ENCODE measurements around the gene IL17RA. TPM values are rescaled to one million over a fixed set of nuclear protein-coding genes. Genes with fewer than 3 reads are reported as not detected.

Gene IL17RA
- total and polyA plus RNA-seq, 8 donors, result 3.2 to 19.1 (median 8.7) TPM

DNA sequence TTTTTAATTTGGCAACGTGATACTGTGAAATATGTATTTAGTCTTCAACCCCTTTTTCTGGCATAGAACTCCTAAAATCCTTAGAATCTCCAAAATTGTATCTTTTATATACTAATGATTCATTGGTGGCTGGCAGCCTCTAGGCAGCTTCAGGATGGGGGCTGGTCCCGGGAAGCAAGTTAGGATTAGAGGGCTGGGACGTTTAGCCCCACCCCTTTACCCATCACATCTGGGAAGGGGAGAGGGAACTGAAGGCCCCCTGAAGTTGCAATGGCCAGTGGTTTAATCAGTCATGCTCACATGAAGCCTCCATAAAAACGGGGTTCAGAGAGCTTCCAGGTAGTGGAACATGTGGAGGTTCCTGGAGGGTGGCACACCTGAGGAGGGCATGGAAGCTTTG lies 7.1 kb downstream of the IL17RA start:
- Histone ChIP-seq H3K4me1 (peaks cover 0 to 69% (median 19%) of the 10 kb centered on the region in 4 donors), H3K27me3 (no peaks in the 10 kb centered on the region), H3K9me3 (no peaks in the 10 kb centered on the region), H3K27ac (no peak overlapping the region), H3K36me3 (peaks cover 0 to under 1% (median under 1%) of the 10 kb centered on the region in 4 donors), H3K4me3 (no peak overlapping the region)
- intact Hi-C loops (cut with DNase I; ENCODE audit: low total_unique reads), result no loop called here
- WGBS, 5 donors, result 54 to 75% (median 62%) methylated on average over 4 of the region's 4 CpGs
- DNase-seq, result peak in 1 of 2 donors; percentile 2
- TF ChIP-seq POLR2A (IDR thresholded peaks at IDR 0.05), result no peak
- TF ChIP-seq POLR2AphosphoS5 (IDR thresholded peaks at IDR 0.05), result no peak

DNA sequence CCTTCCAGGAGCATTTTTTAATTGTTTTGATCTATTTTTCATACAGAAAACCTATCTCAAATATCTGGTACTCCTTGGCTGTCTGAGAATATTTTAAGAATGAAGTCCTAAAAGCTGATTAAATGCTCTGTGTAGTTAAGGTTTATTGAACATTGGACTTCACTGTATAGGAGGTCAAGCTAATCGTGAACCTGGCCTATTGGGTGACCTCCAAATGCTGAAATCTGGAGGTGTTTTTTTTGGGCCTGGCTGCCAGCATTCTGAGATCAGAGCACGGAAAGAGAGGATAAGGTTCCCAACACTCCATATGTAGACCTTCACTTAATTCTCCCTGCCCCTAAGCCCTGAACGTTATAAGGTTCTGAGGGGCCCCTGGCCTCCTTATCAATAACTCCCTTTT lies 8.3 kb downstream of the IL17RA start:
- WGBS, 5 donors, result 31 to 62% (median 42%) methylated on average over 3 of the region's 3 CpGs
- DNase-seq, result no peak

DNA sequence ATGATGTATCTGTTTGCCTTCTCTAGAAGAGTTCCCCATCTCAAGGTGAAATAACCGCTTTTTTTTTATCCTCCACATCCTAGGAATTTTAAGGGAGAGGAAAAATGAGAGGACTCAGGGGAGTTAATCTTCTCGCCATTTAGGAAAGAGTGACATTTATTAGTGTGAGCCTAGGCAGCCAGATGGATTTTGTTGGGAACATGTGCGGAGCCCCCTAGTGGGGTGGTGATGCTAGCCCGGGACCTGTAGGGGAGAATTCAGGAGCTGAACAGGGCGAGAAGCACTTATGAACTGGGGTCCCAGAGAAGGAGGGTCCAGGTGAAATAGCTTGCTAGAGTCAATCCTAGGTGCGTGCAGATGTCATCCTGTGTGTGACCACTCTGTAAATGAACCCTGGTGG lies 10.7 kb downstream of the IL17RA start:
- H3K9me3 ChIP-seq, result no peaks in the 10 kb centered on the region
- no peak overlapping the region for H3K4me3 ChIP-seq
- 83 to 91% (median 90%) methylated on average over 6 of the region's 6 CpGs for WGBS, 5 donors
- DNase-seq, result no peak
- peaks cover 0 to 64% (median 5%) of the 10 kb centered on the region in 4 donors for H3K4me1 ChIP-seq
- peaks cover 24 to 37% (median 37%) of the 10 kb centered on the region in 4 donors for H3K36me3 ChIP-seq
- no peaks in the 10 kb centered on the region for H3K27me3 ChIP-seq
- H3K27ac ChIP-seq, result no peak overlapping the region
- intact Hi-C loops (cut with DNase I; ENCODE audit: low total_unique reads), result no loop called here
- TF ChIP-seq, protein P1, sequence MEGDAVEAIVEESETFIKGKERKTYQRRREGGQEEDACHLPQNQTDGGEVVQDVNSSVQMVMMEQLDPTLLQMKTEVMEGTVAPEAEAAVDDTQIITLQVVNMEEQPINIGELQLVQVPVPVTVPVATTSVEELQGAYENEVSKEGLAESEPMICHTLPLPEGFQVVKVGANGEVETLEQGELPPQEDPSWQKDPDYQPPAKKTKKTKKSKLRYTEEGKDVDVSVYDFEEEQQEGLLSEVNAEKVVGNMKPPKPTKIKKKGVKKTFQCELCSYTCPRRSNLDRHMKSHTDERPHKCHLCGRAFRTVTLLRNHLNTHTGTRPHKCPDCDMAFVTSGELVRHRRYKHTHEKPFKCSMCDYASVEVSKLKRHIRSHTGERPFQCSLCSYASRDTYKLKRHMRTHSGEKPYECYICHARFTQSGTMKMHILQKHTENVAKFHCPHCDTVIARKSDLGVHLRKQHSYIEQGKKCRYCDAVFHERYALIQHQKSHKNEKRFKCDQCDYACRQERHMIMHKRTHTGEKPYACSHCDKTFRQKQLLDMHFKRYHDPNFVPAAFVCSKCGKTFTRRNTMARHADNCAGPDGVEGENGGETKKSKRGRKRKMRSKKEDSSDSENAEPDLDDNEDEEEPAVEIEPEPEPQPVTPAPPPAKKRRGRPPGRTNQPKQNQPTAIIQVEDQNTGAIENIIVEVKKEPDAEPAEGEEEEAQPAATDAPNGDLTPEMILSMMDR (IDR thresholded peaks at IDR 0.05), result no peak

More for the DNA sequence above, 8.3 kb downstream of the IL17RA start:
- Histone ChIP-seq H3K36me3 (peaks cover 6 to 12% (median 12%) of the 10 kb centered on the region in 4 donors), H3K27me3 (no peaks in the 10 kb centered on the region), H3K4me3 (no peak overlapping the region), H3K9me3 (no peaks in the 10 kb centered on the region), H3K27ac (no peak overlapping the region), H3K4me1 (peaks cover 0 to 69% (median 8%) of the 10 kb centered on the region in 4 donors)
- intact Hi-C loops (cut with DNase I; ENCODE audit: low total_unique reads), result no loop called here
- no peak for TF ChIP-seq POLR2A (IDR thresholded peaks at IDR 0.05)
- TF ChIP-seq POLR2AphosphoS5 (IDR thresholded peaks at IDR 0.05), result no peak
- TF ChIP-seq EP300 (IDR thresholded peaks at IDR 0.05), result no peak
- TF ChIP-seq, protein P1 (IDR thresholded peaks at IDR 0.05), result no peak

DNA sequence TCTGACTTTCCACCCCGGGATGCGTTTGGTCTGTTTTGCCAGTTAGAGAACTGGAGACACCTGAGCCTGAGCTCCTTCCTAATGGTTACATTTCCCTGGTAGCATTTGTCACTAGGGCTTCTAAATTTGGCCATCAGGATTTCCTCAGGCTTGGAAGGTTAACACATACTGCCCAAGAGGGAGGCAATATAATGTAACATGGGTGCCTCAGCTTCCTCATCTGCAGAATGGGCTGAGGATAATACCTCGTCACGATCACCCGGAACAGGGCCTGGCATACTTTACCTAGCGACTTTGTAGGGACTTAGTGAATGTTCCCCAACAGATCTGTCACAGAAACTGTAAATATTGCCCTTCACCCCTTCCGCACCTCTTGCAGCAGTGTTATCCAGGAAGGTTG lies 11.3 kb downstream of the IL17RA start:
- Histone ChIP-seq H3K4me1 (peaks cover 0 to 64% (median 5%) of the 10 kb centered on the region in 4 donors), H3K27me3 (no peaks in the 10 kb centered on the region), H3K4me3 (no peak overlapping the region), H3K27ac (no peak overlapping the region), H3K9me3 (no peaks in the 10 kb centered on the region), H3K36me3 (peaks cover 30 to 42% (median 42%) of the 10 kb centered on the region in 4 donors)
- intact Hi-C loops (cut with DNase I; ENCODE audit: low total_unique reads), result no loop called here
- WGBS, 5 donors, result 94 to 97% (median 95%) methylated on average over 7 of the region's 7 CpGs
- TF ChIP-seq POLR2AphosphoS5 (IDR thresholded peaks at IDR 0.05), result no peak
- no peak for TF ChIP-seq POLR2A (IDR thresholded peaks at IDR 0.05)
- TF ChIP-seq, protein P1 (IDR thresholded peaks at IDR 0.05), result no peak
- no peak for TF ChIP-seq EP300 (IDR thresholded peaks at IDR 0.05)
- DNase-seq, result no peak

DNA sequence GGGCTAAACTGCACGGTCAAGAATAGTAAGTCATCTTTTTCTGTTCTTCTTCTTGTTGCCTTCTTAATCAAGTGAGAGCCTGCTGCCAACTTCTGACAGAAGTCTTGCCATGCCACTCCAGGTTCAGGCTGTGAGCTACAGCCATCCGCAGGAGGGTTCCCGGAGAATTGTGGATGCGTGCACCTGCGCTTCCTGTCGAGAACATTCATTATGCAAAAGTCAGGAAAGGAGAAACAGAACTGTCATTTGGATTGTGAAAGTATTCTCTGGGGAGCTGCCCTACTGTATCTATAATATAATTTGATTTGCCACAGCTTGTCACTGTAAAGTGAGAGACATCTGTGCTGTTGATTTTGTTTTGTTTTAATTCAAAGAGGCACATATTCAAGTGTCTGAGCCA lies 12.3 kb downstream of the IL17RA start:
- Histone ChIP-seq H3K36me3 (peaks cover 40 to 52% (median 52%) of the 10 kb centered on the region in 4 donors), H3K4me1 (peaks cover 0 to 56% (median 2%) of the 10 kb centered on the region in 4 donors), H3K27ac (peak overlapping the region in 1 of 5 donors; percentile 24), H3K4me3 (no peak overlapping the region), H3K9me3 (no peaks in the 10 kb centered on the region), H3K27me3 (no peaks in the 10 kb centered on the region)
- 85 to 93% (median 86%) methylated on average over 6 of the region's 6 CpGs for WGBS, 5 donors
- TF ChIP-seq, protein P1 (IDR thresholded peaks at IDR 0.05), result no peak
- TF ChIP-seq POLR2AphosphoS5 (IDR thresholded peaks at IDR 0.05) (no peak), EP300 (IDR thresholded peaks at IDR 0.05) (no peak), POLR2A (IDR thresholded peaks at IDR 0.05) (no peak)
- no peak for DNase-seq
- intact Hi-C loops (cut with DNase I; ENCODE audit: low total_unique reads), result no loop called here
